Activated CD4-positive, CD25-positive, alpha-beta regulatory T cell treated with anti-CD3 and anti-CD28 coated beads, Interleukin-2, amount 50 U/mL, for 16 hours (primary cell): ENCODE data around the gene CYSRT1.
"Not testable (repeated sequence)": the region's sequence is repeated elsewhere in the genome, so short reads cannot be mapped to it uniquely, and the experiment has no call there.

Source experiments
- DNase-seq: peaks from one replicate; pipeline ENCODE4 v3.0.0-alpha.2; 2020; ENCODE audit warnings: low read depth, low spot score

CYSRT1 gene

DNA sequence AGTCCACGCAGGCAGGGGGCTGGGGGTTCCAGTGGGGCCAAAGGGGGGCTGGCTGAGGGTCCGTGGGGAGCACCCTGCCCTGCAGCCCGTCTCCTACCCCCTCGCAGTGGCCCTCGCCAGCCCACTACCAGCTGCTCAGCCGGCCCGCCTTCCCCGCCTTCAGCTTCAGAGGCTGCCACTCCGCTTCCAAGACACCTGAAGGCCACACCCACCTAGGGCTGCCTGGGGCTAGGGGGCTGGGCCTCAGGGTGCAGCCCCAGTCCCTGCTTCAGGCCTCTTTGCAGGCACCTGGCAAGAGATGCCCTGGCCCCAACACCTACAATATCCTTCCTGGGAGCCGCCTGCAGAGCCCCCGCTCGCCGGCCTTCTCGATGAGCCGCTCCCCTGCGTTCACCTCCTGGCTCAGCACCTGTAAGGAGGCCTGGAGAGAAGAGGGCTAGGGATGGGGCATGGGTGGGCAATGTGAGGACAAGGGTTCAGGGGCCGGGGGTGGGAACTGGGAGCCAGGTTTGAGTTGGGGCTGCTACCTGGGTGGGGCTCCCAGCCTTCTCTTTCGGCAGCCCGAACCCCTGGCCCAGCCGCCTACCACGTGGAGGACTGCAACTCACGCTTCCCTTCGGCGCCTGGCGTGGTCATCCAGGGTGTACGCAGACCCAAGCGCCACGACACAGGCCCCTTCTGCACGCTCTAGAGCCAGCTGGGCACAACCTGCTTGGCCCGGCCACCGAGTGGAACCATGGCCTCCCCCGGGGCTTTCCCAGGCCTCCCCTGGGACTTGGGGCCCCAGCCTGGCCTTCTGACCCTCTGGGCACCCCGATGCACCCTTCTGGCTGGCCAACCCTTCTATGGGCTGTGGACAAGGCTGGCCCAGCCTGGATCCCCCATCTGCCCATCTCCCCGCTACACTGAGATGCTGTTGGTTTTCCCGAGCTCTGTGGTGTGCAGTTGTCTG, 27.9 kb downstream of the CYSRT1 start:
- no peak for DNase-seq

DNA sequence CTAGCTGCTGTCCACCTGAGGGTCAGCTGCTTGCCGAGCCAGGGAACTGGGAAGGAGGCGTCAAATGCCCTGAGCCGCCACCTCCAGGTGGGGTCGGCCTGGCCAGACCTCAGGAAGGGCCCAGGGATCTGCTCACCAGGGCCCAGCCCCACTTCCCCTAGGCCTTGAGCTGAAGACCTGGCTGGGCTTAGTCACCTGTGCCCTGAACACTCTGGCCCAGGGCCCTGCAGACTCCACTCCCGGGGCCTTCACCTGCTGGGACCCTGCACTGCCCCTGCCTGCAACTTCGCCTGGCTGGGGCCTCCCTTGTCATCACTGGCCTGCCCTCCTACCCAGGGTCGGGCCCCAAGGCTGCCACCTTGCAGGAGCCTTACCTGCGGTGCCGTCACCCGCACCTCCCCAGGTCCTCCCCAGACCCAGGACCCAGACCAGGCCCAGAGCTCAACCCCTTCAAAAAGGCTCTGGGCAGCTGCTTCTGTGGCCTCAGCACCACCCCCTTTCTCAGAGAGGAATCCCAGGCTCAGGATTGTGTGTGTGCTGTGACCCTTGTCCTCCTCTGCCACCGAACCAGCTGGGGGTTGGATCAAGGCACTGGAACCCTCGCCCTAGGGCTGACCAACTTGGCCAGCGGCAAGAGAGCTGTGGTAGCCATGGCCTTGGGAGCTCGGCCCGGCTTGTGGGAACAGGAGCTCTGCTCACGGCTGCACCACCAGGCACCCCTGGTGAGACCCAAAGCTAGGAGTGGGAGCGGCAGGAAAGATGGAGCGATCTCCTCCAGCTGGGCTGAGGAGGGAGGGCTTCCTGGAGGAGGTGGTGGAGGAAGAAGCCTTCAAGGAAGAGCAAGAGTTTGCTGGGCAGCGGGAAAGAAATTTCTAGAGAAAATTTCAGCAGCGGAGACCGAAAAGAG, 29.0 kb downstream of the CYSRT1 start:
- no peak for DNase-seq

DNA sequence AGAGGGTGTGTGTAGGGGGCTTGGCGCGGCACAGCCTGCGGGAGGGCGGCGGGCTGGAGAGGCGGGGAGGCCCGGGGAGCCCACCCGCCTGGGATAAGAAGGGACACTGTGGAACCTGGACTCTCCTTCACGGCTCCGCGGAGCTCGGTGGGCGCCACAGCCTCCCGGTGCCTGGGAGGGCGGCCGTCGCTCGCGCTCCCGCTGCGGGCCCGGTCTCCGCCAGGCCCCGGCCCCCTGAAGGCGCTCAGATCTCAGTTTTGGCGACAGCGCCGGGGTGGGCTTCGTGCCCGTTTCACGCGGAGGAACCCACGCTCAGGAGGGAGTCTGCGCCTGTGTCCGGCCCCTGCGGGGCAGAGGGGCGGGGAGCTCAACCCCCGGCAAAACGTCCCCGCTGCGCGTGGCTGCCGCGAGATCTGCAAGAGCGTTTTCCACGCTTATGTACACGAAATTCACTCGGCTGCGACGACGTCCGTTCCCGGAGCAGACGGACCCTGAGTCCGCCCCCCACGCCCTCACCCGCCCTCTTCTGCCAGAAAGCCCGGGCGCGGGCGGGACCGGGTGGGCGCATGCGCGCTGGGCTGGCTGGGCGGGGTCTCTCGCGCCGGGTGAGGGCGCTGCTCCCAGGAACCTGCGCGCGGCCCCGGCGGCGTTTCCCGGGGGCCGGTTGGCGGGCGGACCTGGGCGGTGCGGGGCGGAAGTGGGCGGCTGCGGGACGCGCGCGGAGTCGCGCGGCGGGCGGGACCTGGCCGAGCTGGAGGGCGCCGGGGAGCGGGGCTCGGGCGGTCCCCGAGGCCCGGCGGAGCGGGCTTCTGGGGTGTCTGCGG, 29.9 kb downstream of the CYSRT1 start, which contains the start of gene NELFB:
Gene NELFB (plus strand): TSS at position 704 of the 824 bp plus-strand sequence.
- DNase-seq: peak; percentile 91

DNA sequence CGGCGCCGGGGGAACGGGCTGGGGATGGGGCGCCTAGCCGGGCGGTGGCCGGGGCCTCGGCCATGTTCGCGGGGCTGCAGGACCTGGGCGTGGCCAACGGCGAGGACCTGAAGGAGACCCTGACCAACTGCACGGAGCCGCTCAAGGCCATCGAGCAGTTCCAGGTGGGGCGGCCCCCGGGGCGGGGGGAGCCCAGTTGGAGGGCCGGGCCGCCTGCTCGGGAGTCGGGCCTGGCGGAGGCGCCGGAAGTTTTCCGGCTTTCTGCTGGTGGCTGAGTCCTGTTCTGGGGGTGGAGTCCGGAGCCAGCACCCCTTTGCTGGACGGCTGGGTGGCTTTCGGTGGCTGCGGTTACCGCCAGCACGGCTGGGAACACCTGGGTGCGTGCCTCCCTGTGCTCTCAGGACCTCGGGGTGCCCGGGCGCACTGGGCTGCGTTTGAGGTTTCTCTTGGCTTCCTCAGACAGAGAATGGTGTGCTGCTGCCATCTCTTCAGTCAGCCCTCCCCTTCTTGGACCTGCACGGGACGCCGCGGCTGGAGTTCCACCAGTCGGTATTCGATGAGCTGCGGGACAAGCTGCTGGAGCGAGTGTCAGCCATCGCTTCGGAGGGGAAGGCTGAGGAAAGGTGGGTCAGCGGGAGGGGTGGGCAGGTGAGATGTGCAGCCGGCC, 30.6 kb downstream of the CYSRT1 start:
- no peak for DNase-seq

DNA sequence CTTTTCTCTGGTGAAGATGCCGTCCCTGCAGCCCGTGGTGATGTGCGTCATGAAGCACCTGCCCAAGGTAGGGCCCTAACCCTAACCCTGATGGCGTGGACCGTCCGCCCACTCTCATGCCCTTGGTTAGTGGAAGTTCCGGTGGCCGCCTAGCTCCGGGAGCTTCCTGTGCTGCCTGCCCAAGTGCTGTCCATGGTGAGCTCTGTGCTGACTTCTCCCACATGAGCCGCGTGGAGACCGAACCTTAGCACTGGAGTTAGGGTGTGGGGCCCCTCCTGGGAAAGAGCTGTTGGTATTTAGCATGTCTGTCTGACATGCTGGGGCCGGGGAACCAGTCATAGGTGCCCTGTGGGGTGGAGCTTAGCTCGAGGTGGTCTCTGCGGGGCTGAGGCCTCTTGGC, 31.4 kb downstream of the CYSRT1 start:
- no peak for DNase-seq

DNA sequence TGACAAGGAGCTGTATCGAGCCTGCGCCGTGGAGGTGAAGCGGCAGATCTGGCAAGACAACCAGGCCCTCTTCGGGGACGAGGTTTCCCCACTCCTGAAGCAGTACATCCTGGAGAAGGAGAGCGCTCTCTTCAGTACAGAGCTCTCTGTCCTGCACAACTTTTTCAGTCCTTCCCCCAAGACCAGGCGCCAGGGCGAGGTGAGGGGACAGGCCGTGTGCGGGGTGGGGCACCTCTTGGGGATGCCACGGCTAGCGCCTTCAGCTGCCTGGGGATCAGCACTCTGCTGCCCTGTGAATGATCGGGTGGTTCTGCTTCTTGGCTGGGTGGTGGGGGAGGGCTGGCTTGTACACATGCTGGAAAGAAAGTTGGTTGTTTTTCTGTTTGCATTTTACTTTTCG, 31.9 kb downstream of the CYSRT1 start:
- DNase-seq: no peak

DNA sequence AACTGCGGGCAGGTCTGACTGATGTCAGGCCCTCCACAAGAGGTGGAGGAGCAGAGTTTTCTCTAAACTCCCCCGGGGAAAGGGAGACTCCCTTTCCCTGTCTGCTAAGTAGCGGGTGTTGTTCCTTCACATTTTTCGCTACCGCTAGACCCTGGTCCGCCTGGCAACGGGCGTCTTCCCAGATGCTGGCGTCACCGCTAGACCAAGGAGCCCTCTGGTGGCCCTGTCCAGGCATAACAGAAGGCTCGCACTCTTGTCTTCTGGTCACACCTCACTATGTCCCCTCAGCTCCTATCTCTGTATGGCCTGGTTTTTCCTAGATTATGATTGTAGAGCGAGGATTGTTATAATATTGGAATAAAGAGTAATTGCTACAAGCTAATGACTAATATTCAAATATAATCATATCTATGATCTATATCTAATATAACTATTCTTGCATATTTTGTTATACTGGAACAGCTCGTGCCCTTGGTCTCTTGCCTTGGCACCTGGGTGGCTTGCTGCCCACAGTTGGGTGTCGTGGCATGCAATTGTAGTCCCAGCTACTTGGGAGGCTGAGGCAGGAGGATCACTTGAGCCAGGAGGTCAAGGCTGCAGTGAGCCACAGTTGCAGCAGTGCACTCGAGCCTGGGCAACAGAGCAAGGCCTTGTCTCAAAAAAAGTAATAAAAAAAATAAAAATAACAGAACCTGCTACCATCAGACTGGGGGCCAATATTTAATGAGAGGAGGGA, 37.4 kb downstream of the CYSRT1 start:
- not testable (repeated sequence) for DNase-seq

DNA sequence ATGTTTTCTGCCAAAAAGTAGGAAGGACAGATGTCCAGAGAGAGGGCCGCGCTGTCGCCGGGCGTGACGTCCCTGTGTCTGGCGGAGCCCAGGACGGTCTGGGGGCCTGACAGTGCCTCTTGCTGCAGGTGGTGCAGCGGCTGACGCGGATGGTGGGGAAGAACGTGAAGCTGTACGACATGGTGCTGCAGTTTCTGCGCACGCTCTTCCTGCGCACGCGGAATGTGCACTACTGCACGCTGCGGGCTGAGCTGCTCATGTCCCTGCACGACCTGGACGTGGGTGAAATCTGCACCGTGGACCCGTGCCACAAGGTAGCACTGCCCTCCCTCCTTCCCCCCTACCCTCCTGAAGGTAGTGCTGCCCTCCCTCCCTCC, 37.9 kb downstream of the CYSRT1 start:
- DNase-seq: no peak

DNA sequence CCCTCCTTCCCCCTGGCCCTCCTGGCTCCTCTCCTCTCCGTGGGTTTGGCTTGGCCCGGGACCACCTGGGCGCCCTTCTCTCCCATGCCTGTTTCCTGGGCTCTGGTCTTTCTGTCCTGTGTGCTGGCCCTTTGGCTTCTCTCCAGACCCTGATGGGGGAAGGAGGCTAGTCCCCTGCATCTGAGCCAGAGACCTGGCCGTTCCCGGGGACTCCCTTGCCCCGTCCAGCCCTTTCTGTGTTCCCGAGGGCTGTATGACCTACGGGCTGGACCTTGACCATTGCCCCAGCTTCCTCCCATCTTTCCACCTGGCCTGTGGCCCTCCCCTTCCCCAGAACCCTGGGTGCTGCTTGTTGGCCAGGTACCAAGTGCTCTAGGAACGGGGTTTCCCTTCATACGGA, 38.5 kb downstream of the CYSRT1 start:
- DNase-seq: no peak

DNA sequence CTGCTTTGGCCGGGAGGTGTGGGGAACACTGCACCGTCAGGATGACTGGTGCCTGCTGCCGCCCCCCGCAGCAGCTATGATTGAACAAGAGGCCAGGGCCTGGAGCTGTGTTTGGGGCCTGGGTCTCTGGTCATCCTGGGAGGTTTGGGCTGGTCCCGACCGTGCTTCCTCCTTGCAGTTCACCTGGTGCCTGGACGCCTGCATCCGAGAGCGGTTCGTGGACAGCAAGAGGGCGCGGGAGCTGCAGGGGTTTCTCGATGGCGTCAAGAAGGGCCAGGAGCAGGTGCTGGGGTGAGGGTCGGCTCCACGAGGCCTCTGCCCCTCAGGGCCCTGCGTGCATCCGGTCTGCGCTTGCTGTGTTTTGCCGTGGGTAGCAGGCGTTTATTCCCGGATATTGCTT, 39.1 kb downstream of the CYSRT1 start:
- DNase-seq: no peak

DNA sequence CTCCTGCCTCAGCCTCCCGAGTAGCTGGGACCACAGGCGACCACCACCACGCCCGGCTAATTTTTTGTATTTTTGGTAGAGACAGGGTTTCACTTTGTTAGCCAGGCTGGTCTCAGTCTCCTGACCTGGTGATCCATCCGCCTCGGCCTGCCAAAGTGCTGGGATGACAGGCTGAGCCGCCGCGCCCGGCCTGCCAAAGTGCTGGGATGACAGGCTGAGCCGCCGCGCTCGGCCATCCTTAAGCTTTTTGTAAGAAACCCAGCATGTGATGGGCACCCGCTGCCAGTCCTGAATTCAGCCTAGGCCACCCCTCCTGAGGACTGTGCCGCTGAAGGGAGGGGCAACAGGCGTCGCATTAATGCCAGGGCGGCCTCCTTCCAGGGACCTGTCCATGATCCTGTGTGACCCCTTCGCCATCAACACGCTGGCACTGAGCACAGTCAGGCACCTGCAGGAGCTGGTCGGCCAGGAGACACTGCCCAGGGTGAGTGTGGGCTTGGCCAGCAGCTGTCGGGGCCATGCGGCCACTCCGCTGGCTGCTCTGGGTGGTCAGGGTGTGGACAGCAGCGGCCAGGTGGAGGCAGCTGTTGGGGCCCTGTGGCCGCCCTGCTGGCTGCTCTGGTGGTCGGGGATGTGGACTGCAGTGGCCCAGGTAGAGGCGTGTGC, 40.7 kb downstream of the CYSRT1 start:
- DNase-seq: no peak

DNA sequence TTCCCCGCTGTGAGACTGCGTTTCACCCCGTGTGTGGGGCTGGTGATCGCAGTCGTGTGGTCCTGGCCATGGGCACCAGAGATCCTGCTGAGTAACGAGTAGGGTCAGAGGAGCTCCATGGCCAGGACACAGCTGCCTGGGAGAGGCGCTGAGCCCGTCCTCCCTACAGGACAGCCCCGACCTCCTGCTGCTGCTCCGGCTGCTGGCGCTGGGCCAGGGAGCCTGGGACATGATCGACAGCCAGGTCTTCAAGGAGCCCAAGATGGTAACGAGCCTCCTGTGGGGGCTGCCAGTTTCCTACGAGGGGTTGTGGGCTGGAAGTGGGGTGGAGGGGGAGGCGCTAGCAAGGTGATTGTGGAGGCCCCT, 41.2 kb downstream of the CYSRT1 start:
- DNase-seq: no peak

DNA sequence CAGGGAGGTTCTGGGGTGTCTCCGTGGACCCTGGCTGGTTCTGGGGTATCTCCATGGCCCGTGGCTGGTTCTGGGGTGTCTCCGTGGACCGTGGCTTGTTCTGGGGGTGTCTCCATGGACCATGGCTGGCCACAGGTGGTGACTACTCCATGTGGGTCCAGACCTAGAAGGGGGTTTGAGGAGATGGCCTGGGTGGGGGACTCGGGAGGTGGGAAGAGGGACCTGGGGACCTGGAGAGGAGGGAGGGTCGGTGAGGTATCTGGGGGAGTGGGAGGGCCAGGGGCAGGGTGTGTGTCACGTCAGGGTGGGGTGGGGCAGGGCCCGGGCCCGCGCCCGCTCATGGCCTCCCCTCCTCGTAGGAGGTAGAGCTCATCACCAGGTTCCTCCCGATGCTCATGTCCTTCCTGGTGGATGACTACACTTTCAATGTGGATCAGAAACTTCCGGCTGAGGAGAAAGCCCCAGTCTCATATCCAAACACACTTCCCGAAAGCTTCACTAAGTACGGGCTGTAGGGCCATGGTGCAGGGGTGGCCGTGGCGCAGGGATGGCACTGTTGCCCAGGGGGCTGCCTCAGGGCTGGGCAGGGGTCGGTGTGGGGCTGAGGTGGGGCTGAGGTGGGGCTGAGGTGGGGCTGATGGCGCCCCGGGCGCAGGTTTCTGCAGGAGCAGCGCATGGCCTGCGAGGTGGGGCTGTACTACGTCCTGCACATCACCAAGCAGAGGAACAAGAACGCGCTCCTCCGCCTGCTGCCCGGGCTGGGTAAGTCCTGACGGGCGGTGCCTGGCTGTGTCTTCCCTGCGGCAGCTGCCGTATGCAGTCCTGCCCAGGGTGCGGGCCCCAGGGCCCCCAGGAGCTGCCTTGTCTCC, 41.8 kb downstream of the CYSRT1 start:
- DNase-seq: no peak

DNA sequence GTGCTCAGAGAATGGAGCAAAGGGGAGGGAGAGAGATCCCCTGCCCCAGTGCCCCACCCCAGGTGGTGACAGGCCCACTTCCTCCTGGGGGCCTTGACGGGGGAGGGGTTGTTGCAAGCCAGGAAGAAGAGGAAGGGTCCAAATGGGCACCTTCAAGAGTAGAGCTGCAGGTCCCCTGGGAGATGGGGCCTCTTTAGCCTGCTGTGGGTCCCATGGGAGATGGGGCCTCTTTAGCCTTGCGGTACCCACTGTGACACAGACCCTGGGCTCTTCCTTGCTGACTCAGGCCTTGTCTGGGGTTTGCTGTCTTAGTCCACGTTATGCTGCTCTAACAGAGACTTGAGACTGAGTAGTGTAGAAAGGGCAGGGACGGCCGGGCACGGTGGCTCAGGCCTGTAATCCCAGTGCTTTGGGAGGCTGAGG, 43.0 kb downstream of the CYSRT1 start:
- DNase-seq: no peak

DNA sequence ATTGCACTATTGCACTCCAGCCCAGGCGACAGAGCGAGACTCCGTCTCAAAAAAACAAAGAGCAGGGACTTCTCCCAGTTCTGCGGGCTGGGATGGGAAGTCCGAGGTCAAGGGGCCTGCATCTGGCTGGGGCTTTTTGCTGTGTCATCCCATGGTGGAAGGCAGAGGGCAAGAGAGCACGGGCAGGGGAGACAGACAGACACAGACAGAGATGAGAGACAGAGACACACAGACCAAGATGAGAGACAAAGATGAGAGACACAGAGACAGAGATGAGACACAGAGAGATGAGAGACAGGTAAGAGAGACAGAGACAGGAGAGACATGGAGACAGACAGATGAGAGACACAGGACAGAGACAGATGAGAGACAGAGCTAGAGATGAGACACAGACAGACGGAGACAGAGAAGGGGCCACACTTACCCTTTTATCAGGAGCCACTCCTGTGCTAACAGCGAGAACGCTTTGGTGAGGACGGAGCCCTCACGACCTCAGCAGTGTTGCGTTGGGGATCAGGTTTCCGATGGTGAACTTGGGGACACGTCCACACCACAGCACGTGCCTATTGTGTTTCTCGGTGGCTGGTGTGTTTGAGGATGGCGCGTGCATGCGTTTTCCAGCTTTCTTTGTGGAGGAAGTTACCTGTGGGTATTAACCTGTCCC, 43.7 kb downstream of the CYSRT1 start:
- no peak for DNase-seq

DNA sequence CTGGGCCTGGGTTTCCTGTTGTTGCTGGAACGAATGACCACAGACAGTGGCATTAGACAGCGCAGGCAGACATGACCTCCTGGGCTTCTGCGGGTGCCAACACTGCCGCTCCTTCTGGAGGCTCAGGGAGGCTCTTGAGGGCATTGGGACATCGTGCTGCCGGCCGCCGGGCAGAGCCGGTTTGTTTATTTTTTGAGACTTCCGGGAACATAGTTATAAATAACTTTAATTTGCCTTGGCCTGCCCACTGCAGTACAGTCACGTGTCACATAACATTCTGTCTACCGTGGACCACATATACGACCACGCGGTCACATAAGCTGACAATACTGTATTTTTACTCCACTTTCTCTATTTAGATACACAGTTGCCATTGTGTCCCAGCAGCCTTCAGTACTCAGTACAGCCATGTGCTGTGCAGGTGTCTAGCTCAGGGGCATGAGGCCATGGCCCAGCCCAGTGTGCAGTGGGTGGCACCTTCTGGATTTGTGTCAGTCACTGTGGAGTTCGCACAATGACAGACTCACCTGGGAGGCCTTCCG, 44.3 kb downstream of the CYSRT1 start:
- DNase-seq: no peak

DNA sequence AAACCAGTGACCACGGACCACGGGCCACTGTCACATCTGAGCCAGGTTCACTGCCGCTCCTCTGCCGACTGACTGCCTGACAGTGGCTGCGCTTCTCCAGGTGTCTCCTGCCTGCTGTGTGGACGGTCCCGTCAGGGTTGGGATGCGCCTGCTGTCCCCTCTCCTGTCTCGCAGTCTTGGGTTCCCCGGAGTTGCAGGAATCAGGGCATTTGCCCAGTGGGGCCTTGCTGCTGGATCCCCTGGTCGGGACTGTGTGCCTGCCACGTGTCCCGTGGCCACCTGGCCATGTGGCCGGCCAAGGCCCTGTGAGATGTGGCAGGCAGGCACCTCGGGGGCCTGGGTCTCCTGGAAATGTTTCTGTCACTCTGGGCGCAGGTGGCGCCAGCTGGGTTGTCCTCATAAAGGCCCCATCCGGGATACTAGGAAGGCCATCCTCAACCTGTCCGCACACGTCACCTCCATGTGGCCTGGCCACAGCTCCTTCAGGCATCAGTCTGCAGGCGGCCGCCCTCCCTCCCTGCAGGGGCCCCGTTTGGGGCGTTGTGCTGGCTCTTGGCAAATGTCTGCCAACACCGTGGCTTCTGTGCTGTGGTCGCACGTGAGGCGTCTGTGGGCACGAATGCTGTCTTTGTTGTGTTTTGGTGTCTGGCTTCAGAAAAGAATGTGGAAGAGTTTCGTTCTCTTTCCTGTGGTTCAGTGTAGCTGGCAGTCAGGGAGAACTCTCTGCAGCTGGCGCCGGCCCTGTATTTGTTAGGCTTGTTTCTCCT, 46.1 kb downstream of the CYSRT1 start:
- DNase-seq: no peak
